Transverse colon (tissue), 4 donors: ENCODE measurements around the gene VSTM4.

ENCODE experiments used
- EP300 ChIP-seq: sonication (generic); formaldehyde crosslinking; IDR thresholded peaks from one replicate; pipeline ENCODE4 v1.6.1; 2017; ENCODE audit warnings: antibody characterized with exemption, low read depth
- POLR2A ChIP-seq: fragments of 450-650 bp; IDR thresholded peaks from one replicate; pipeline ENCODE4 v1.6.1; 2016; ENCODE audit warnings: antibody characterized with exemption, mild to moderate bottlenecking, moderate library complexity
- POLR2AphosphoS5 ChIP-seq, 3 donors: sonication (generic); formaldehyde crosslinking; IDR thresholded peaks; one replicate each; pipeline ENCODE4 v1.6.1; 2016; ENCODE audit warnings: antibody characterized with exemption in 3 of 3
- TF ChIP-seq, protein P1 (sequence below), 5 experiments: fragments of 200-600 bp in 3 of 5; fragments of 450-650 bp in 2 of 5; sonication (generic) in 3 of 5; IDR thresholded peaks; 1 replicate in 2 of 5; 2 replicates in 3 of 5; pipeline ENCODE4 v1.5.1; 2016 to 2017; ENCODE audit warnings: antibody characterized with exemption in 5 of 5, inconsistent platforms in 3 of 5, mild to moderate bottlenecking in 2 of 5, moderate library complexity in 1 of 5

DNA sequence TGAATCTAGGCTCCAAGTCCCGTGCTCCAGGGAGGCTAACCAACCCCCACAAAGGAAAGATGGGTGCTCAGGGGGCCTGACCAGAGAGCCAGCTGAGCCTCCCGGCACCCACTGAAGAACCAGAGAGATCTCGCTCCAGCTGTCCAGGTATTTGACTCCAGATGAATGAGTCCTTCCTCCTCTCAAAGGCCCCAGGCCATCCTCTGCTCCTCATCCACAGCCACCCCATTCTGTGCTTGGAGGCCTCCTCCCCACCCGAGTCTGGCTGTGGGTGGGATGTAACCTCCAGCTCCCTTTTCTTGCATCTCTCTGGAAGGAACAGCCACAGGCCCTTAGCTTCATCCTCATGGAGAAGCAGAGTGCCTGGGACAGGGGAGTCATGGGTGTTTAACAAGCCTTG is 44.6 kb downstream of the VSTM4 start:
- TF ChIP-seq, protein P1, sequence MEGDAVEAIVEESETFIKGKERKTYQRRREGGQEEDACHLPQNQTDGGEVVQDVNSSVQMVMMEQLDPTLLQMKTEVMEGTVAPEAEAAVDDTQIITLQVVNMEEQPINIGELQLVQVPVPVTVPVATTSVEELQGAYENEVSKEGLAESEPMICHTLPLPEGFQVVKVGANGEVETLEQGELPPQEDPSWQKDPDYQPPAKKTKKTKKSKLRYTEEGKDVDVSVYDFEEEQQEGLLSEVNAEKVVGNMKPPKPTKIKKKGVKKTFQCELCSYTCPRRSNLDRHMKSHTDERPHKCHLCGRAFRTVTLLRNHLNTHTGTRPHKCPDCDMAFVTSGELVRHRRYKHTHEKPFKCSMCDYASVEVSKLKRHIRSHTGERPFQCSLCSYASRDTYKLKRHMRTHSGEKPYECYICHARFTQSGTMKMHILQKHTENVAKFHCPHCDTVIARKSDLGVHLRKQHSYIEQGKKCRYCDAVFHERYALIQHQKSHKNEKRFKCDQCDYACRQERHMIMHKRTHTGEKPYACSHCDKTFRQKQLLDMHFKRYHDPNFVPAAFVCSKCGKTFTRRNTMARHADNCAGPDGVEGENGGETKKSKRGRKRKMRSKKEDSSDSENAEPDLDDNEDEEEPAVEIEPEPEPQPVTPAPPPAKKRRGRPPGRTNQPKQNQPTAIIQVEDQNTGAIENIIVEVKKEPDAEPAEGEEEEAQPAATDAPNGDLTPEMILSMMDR (IDR thresholded peaks at IDR 0.05): no peak
- no peak for TF ChIP-seq POLR2A
- no peak for TF ChIP-seq EP300
- TF ChIP-seq POLR2AphosphoS5 (IDR thresholded peaks at IDR 0.05): no peak
